HL-60 (cell line): ENCODE measurements around the gene PERCC1.

Experiments used
- POLR2AphosphoS5 ChIP-seq: IDR thresholded peaks from 2 replicates; pipeline ENCODE4 v1.6.1; 2012; ENCODE audit warnings: low read depth
- SPI1 ChIP-seq: IDR thresholded peaks from 2 replicates; pipeline ENCODE4 v1.6.1; 2012; ENCODE audit warnings: low read depth, mild to moderate bottlenecking, borderline replicate concordance
- TF ChIP-seq, protein P1 (sequence below): IDR thresholded peaks from one replicate; pipeline ENCODE4 v1.5.1; 2011; ENCODE audit warnings: low read length, control low read depth, inconsistent platforms; ENCODE audit not compliant: insufficient read depth
- TF ChIP-seq, protein P2 (sequence below): IDR thresholded peaks from 2 replicates; pipeline ENCODE4 v1.6.1; 2012; ENCODE audit warnings: low read depth; ENCODE audit not compliant: insufficient replicate concordance

DNA sequence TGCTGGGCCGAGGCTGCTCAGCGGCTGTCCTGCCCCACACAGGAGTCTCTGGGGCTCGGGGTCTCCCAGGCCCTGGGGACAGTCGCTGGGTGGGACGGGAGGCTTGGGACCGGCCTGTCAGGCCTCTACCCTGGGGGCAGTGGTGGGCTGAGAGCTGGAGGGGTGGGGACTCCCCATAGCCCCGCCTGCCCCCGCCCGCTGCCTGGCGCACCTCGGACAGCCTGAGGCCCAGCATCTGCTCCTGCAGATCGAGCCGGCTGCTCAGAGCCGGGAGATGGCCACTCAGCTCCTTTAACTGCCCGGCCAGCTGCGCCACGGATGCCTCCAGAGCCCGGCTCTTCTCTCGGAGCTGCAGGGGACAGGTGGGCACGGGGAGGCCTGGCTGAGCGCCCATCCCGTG lies 6.7 kb downstream of the PERCC1 start:
- TF ChIP-seq, protein P1, sequence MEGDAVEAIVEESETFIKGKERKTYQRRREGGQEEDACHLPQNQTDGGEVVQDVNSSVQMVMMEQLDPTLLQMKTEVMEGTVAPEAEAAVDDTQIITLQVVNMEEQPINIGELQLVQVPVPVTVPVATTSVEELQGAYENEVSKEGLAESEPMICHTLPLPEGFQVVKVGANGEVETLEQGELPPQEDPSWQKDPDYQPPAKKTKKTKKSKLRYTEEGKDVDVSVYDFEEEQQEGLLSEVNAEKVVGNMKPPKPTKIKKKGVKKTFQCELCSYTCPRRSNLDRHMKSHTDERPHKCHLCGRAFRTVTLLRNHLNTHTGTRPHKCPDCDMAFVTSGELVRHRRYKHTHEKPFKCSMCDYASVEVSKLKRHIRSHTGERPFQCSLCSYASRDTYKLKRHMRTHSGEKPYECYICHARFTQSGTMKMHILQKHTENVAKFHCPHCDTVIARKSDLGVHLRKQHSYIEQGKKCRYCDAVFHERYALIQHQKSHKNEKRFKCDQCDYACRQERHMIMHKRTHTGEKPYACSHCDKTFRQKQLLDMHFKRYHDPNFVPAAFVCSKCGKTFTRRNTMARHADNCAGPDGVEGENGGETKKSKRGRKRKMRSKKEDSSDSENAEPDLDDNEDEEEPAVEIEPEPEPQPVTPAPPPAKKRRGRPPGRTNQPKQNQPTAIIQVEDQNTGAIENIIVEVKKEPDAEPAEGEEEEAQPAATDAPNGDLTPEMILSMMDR = no peak
- TF ChIP-seq POLR2AphosphoS5 = no peak
- TF ChIP-seq SPI1 = no peak
- TF ChIP-seq, protein P2, sequence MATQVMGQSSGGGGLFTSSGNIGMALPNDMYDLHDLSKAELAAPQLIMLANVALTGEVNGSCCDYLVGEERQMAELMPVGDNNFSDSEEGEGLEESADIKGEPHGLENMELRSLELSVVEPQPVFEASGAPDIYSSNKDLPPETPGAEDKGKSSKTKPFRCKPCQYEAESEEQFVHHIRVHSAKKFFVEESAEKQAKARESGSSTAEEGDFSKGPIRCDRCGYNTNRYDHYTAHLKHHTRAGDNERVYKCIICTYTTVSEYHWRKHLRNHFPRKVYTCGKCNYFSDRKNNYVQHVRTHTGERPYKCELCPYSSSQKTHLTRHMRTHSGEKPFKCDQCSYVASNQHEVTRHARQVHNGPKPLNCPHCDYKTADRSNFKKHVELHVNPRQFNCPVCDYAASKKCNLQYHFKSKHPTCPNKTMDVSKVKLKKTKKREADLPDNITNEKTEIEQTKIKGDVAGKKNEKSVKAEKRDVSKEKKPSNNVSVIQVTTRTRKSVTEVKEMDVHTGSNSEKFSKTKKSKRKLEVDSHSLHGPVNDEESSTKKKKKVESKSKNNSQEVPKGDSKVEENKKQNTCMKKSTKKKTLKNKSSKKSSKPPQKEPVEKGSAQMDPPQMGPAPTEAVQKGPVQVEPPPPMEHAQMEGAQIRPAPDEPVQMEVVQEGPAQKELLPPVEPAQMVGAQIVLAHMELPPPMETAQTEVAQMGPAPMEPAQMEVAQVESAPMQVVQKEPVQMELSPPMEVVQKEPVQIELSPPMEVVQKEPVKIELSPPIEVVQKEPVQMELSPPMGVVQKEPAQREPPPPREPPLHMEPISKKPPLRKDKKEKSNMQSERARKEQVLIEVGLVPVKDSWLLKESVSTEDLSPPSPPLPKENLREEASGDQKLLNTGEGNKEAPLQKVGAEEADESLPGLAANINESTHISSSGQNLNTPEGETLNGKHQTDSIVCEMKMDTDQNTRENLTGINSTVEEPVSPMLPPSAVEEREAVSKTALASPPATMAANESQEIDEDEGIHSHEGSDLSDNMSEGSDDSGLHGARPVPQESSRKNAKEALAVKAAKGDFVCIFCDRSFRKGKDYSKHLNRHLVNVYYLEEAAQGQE = no peak
